SH-SY5Y (cell line): ENCODE measurements around the gene TRMT44.

Source experiments
- GATA2 ChIP-seq: IDR thresholded peaks from 2 replicates; pipeline ENCODE4 v1.6.1; 2011; ENCODE audit warnings: mild to moderate bottlenecking, low read depth, low read length
- GATA3 ChIP-seq: IDR thresholded peaks from 2 replicates; pipeline ENCODE4 v1.6.1; 2011; ENCODE audit warnings: low read depth, mild to moderate bottlenecking, low read length, moderate library complexity

DNA sequence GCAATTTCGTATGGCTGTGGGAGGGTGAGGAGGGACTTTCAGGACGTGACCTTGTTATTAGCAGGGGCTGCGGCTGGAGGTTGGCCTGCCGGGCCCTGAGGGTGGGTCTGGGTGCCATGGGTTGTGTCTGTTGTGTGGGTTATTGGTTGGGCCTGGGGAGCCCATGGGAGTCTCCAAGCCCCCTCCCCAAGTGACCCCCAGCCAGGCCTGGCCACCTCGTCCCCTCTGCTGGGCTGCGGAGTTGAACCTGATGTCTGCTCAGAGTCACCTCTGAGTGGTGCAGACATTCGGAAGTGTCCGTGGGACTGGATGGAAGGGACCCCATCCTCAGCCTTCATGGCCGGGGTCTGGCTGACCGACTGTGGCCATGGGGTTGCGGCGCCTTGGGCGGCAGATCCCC, 67.7 kb downstream of the TRMT44 start:
- no peak for TF ChIP-seq GATA3
- no peak for TF ChIP-seq GATA2
